ENCODE data around the gene TFB2M. TPM values are rescaled to one million over a fixed set of nuclear protein-coding genes. Genes with fewer than 3 reads are reported as not detected.

The TFB2M gene
- total and polyA plus RNA-seq, 8 donors: 4.7 to 34.8 (median 10.9) TPM

DNA sequence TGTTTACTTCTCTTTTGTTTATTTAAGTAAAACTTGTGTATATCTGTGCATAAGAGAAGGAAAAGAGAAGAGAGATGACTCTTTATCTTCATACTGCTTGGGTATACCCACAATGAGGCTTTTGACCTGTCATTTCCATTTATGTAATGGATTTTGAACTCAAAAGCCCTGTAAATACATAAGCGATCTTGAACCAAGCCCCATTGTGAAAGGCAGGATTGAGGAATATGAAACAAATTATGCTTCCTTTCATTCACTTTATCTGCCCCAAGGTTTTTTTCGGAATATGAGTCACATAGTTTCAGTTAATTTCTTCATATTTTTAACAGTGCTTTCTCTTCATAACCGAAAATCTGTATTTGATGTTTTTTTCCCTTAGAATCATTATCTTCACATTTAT lies 21.5 kb upstream of the TFB2M start:
- Histone ChIP-seq H3K27ac (peak overlapping the region in 4 of 5 donors; percentile 38 to 73 (median 55)), H3K27me3 (no peaks in the 10 kb centered on the region), H3K4me1 (peaks cover 20 to 46% (median 35%) of the 10 kb centered on the region in 4 donors), H3K4me3 (no peak overlapping the region), H3K9me3 (peaks cover 0 to 5% (median 2%) of the 10 kb centered on the region in 4 donors), H3K36me3 (peaks cover 0 to 18% (median 16%) of the 10 kb centered on the region in 4 donors)
- DNase-seq: no peak
- intact Hi-C loops (cut with DNase I; ENCODE audit: low total_unique reads): no loop called here
- 43 to 71% (median 67%) methylated on average over 3 of the region's 3 CpGs for WGBS, 5 donors
- no peak for TF ChIP-seq EP300 (IDR thresholded peaks at IDR 0.05)
- no peak for TF ChIP-seq POLR2A (IDR thresholded peaks at IDR 0.05)
- TF ChIP-seq, protein P1, sequence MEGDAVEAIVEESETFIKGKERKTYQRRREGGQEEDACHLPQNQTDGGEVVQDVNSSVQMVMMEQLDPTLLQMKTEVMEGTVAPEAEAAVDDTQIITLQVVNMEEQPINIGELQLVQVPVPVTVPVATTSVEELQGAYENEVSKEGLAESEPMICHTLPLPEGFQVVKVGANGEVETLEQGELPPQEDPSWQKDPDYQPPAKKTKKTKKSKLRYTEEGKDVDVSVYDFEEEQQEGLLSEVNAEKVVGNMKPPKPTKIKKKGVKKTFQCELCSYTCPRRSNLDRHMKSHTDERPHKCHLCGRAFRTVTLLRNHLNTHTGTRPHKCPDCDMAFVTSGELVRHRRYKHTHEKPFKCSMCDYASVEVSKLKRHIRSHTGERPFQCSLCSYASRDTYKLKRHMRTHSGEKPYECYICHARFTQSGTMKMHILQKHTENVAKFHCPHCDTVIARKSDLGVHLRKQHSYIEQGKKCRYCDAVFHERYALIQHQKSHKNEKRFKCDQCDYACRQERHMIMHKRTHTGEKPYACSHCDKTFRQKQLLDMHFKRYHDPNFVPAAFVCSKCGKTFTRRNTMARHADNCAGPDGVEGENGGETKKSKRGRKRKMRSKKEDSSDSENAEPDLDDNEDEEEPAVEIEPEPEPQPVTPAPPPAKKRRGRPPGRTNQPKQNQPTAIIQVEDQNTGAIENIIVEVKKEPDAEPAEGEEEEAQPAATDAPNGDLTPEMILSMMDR (IDR thresholded peaks at IDR 0.05): no peak

DNA sequence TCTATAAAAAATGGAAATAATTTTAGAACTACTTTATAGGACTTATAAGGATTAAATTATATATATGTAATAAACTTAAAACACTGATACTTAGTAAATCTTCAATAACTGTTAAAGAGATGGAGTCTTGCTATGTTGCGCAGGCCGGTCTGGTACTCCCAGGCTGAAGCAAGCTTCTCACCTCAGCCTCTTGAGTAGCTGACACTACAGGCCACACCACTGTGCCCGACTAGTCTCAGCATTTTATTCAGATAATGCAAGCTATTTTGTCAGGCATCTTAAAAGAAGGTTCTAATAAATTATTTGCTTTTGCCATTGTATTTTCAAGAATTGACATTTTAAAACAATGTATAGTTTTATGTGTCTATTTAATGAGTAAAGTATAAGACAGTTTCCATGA lies 21.0 kb upstream of the TFB2M start:
- no peak for TF ChIP-seq POLR2AphosphoS5 (IDR thresholded peaks at IDR 0.05)
- no peak for TF ChIP-seq EP300 (IDR thresholded peaks at IDR 0.05)
- TF ChIP-seq, protein P1 (IDR thresholded peaks at IDR 0.05): no peak
- no peak for TF ChIP-seq POLR2A (IDR thresholded peaks at IDR 0.05)
- peaks cover 0 to 13% (median 10%) of the 10 kb centered on the region in 4 donors for H3K36me3 ChIP-seq
- no peak overlapping the region for H3K4me3 ChIP-seq
- peak overlapping the region in 4 of 5 donors; percentile 38 to 73 (median 55) for H3K27ac ChIP-seq
- intact Hi-C loops (cut with DNase I; ENCODE audit: low total_unique reads): no loop called here
- H3K9me3 ChIP-seq: peaks cover 0 to 5% (median 2%) of the 10 kb centered on the region in 4 donors
- H3K4me1 ChIP-seq: peaks cover 26 to 52% (median 37%) of the 10 kb centered on the region in 4 donors
- DNase-seq: no peak
- 77 to 84% (median 81%) methylated on average over 3 of the region's 3 CpGs for WGBS, 5 donors
- H3K27me3 ChIP-seq: no peaks in the 10 kb centered on the region

DNA sequence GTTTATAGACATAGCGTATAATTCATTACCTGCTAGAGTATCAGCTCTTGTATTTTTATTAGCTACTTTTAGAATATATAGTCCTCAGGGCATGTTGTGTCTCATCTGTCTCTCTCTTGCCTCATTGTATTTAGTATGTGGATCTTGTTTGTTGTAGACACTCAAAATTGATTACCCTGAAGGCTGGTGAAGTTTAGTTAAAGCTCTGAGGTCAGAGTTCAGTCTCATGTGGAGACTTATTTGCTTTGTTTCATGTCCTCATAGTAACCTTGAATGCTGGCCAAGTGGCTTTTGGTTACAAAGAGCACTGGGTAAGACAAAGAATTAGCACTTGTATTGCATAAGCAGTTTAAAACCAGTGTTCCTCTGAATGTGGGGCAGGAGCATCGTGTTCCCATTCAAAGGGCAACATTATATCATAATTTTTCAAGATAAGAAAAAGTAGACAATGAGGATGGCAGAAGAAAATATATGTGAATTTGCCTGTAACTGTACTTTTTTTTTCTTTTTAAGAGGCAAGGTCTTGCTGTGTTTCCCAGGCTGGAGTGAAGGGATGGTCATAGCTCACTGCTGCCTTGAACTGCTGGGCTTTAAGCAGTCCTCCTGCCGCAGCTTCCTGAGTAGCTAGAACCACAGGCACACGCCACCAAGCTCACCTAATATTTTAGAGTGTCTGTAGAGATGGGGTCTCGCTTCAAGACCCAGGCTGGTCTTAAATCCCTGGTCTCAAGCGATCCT lies 17.6 kb upstream of the TFB2M start:
- TF ChIP-seq POLR2AphosphoS5 (IDR thresholded peaks at IDR 0.05) (peak; percentile 5 to 61 (median 50)), POLR2A (IDR thresholded peaks at IDR 0.05) (no peak)
- H3K27me3 ChIP-seq: no peaks in the 10 kb centered on the region
- intact Hi-C loops (cut with DNase I; ENCODE audit: low total_unique reads): no loop called here
- 71 to 80% (median 75%) methylated on average over 6 of the region's 6 CpGs for WGBS, 5 donors
- H3K36me3 ChIP-seq: peaks cover 0 to 6% (median 2%) of the 10 kb centered on the region in 4 donors
- H3K4me3 ChIP-seq: no peak overlapping the region
- H3K9me3 ChIP-seq: no peaks in the 10 kb centered on the region
- DNase-seq: peak; percentile 44 to 79
- H3K4me1 ChIP-seq: peaks cover 33 to 83% (median 52%) of the 10 kb centered on the region in 4 donors
- H3K27ac ChIP-seq: peak overlapping the region; percentile 36 to 76 (median 63)

DNA sequence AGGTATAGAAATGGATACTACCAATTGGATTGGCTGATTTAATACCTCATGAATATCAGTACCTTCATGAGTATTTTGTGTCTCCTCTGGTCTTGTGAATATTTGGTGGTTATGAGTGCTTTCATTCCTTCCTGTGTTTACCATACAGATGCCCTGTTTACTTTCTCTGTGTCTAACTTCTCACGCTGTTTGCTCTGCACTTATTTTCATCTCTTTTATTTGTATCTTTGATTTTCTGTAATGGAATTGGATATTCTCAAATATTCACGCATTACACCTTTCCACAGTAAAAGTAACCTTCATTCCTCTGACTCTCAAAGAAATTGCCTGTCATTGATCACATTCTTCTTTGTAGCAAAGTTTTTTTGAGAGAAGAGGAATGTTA lies 17.0 kb upstream of the TFB2M start:
- 39 to 53% (median 49%) methylated on average over 2 of the region's 2 CpGs for WGBS, 5 donors
- H3K9me3 ChIP-seq: no peaks in the 10 kb centered on the region
- TF ChIP-seq EP300 (IDR thresholded peaks at IDR 0.05): no peak
- TF ChIP-seq POLR2A (IDR thresholded peaks at IDR 0.05): no peak
- TF ChIP-seq POLR2AphosphoS5 (IDR thresholded peaks at IDR 0.05): no peak
- TF ChIP-seq, protein P1 (IDR thresholded peaks at IDR 0.05): no peak
- DNase-seq: no peak
- peaks cover 33 to 85% (median 53%) of the 10 kb centered on the region in 4 donors for H3K4me1 ChIP-seq
- no peaks in the 10 kb centered on the region for H3K27me3 ChIP-seq
- peaks cover 0 to 6% (median 2%) of the 10 kb centered on the region in 4 donors for H3K36me3 ChIP-seq
- H3K4me3 ChIP-seq: no peak overlapping the region
- H3K27ac ChIP-seq: peak overlapping the region in 4 of 5 donors; percentile 36 to 68 (median 58)
- intact Hi-C loops (cut with DNase I; ENCODE audit: low total_unique reads): no loop called here

Data from stomach (tissue), 9 donors.